H9 (cell line): ENCODE results near the gene ATP7B. TPM values are rescaled to one million over a fixed set of nuclear protein-coding genes. Genes with fewer than 3 reads are reported as not detected.

Source experiments
- DNase-seq: peaks from one replicate; pipeline ENCODE4 v3.0.0-alpha.2; 2017
- H2AFZ ChIP-seq: one replicate; pipeline ENCODE4 v1.6.1; 2013; ENCODE audit warnings: mild to moderate bottlenecking, low read length, control low read depth, moderate library complexity
- H2AK5ac ChIP-seq: 2 replicates; pipeline ENCODE4 v1.6.1; 2013; ENCODE audit warnings: low read length, control low read depth, mixed read lengths; ENCODE audit not compliant: insufficient read length
- H2BK120ac ChIP-seq: one replicate; pipeline ENCODE4 v1.6.1; 2013; ENCODE audit warnings: low read depth, mild to moderate bottlenecking, low read length, control low read depth, inconsistent platforms; ENCODE audit not compliant: poor library complexity, severe bottlenecking
- H2BK12ac ChIP-seq: 2 replicates; pipeline ENCODE4 v1.6.1; 2013; ENCODE audit warnings: low read length, control low read depth, mixed read lengths, low read depth; ENCODE audit not compliant: insufficient read length
- H2BK15ac ChIP-seq: 2 replicates; pipeline ENCODE4 v1.6.1; 2013; ENCODE audit warnings: low read depth, low read length, control low read depth
- H2BK20ac ChIP-seq: one replicate; pipeline ENCODE4 v1.6.1; 2013; ENCODE audit warnings: low read depth, mild to moderate bottlenecking, low read length, control low read depth, inconsistent platforms; ENCODE audit not compliant: poor library complexity, severe bottlenecking
- H2BK5ac ChIP-seq: 2 replicates; pipeline ENCODE4 v1.6.1; 2013; ENCODE audit warnings: low read length, control low read depth, mixed read lengths; ENCODE audit not compliant: insufficient read length
- H3K14ac ChIP-seq: 2 replicates; pipeline ENCODE4 v1.6.1; 2013; ENCODE audit warnings: low read length, control low read depth; ENCODE audit not compliant: insufficient read depth
- H3K18ac ChIP-seq: 2 replicates; pipeline ENCODE4 v1.6.1; 2013; ENCODE audit warnings: low read depth, mild to moderate bottlenecking, mixed read lengths, low read length, control low read depth; ENCODE audit not compliant: insufficient read length
- H3K23ac ChIP-seq: 2 replicates; pipeline ENCODE4 v1.6.1; 2013; ENCODE audit warnings: low read length, control low read depth, mixed read lengths, low read depth; ENCODE audit not compliant: insufficient read length
- H3K23me2 ChIP-seq: 2 replicates; pipeline ENCODE4 v1.6.1; 2013; ENCODE audit warnings: low read depth, mild to moderate bottlenecking, mixed read lengths, low read length, control low read depth; ENCODE audit not compliant: insufficient read length, poor library complexity, severe bottlenecking
- H3K27ac ChIP-seq: 2 replicates; pipeline ENCODE4 v1.5.1; 2013; ENCODE audit warnings: low read length, control low read depth, mixed read lengths, low read depth; ENCODE audit not compliant: insufficient read length
- H3K27me3 ChIP-seq: 2 replicates; pipeline ENCODE4 v1.6.1; 2013; ENCODE audit warnings: low read length, control low read depth, inconsistent platforms; ENCODE audit not compliant: insufficient read depth
- H3K4ac ChIP-seq: 2 replicates; pipeline ENCODE4 v1.6.1; 2013; ENCODE audit warnings: low read depth, mild to moderate bottlenecking, control low read depth, inconsistent platforms, low read length, moderate library complexity
- H3K4me1 ChIP-seq: 2 replicates; pipeline ENCODE4 v1.6.1; 2013; ENCODE audit warnings: low read length, control low read depth, inconsistent platforms; ENCODE audit not compliant: insufficient read depth
- H3K4me2 ChIP-seq: 2 replicates; pipeline ENCODE4 v1.6.1; 2013; ENCODE audit warnings: low read length, control low read depth, mixed read lengths; ENCODE audit not compliant: insufficient read length, insufficient read depth
- H3K56ac ChIP-seq: 2 replicates; pipeline ENCODE4 v1.6.1; 2013; ENCODE audit warnings: low read depth, mild to moderate bottlenecking, mixed read lengths, low read length, control low read depth; ENCODE audit not compliant: insufficient read length
- H3K79me1 ChIP-seq: 2 replicates; pipeline ENCODE4 v1.6.1; 2013; ENCODE audit warnings: low read depth, mild to moderate bottlenecking, moderate library complexity, low read length, control low read depth, inconsistent platforms; ENCODE audit not compliant: insufficient read depth, poor library complexity, severe bottlenecking
- H3K79me2 ChIP-seq: 2 replicates; pipeline ENCODE4 v1.6.1; 2013; ENCODE audit warnings: low read length, control low read depth, inconsistent platforms; ENCODE audit not compliant: insufficient read depth
- H3K9ac ChIP-seq: 2 replicates; pipeline ENCODE4 v1.6.1; 2013; ENCODE audit warnings: low read length, control low read depth, mixed read lengths; ENCODE audit not compliant: insufficient read length; ENCODE audit errors: extremely low read depth
- H3K9me3 ChIP-seq: one replicate; pipeline ENCODE4 v1.6.1; 2013; ENCODE audit warnings: low read depth, low read length, inconsistent platforms; ENCODE audit not compliant: control insufficient read depth
- H3T11ph ChIP-seq: one replicate; pipeline ENCODE4 v1.6.1; 2013; ENCODE audit warnings: mild to moderate bottlenecking, low read length, control low read depth, inconsistent platforms
- H4K20me1 ChIP-seq: one replicate; pipeline ENCODE4 v1.6.1; 2013; ENCODE audit not compliant: control insufficient read depth, insufficient read length, insufficient read depth
- H4K5ac ChIP-seq: 2 replicates; pipeline ENCODE4 v1.6.1; 2013; ENCODE audit warnings: low read depth, mild to moderate bottlenecking, mixed read lengths, low read length, control low read depth; ENCODE audit not compliant: insufficient read length
- H4K8ac ChIP-seq: replicated peaks from 2 replicates; pipeline ENCODE4 v1.6.1; 2013; ENCODE audit warnings: low read length, control low read depth, mixed read lengths, low read depth; ENCODE audit not compliant: insufficient read length
- H4K91ac ChIP-seq: 2 replicates; pipeline ENCODE4 v1.6.1; 2013; ENCODE audit warnings: low read depth, mild to moderate bottlenecking, moderate library complexity, mixed read lengths, low read length, control low read depth; ENCODE audit not compliant: insufficient read length
- H3K27ac Mint-ChIP-seq, 3 experiments: 2 replicates in 2 of 3; 3 replicates in 1 of 3; pipeline ENCODE4 v1.8.0; 2020 to 2021; ENCODE audit warnings: mixed read lengths in 3 of 3, mild to moderate bottlenecking in 1 of 3, moderate library complexity in 1 of 3
- H3K27me3 Mint-ChIP-seq: 2 replicates; pipeline ENCODE4 v1.8.0; 2021; ENCODE audit warnings: low read depth, mild to moderate bottlenecking, moderate library complexity, mixed read lengths
- H3K36me3 Mint-ChIP-seq, 3 experiments: 2 replicates in 2 of 3; 3 replicates in 1 of 3; pipeline ENCODE4 v1.8.0; 2020 to 2021; ENCODE audit warnings: low read depth in 3 of 3, mixed read lengths in 3 of 3; ENCODE audit not compliant: insufficient read depth in 1 of 3
- H3K4me1 Mint-ChIP-seq, 2 experiments: 2 replicates each; pipeline ENCODE4 v1.8.0; 2020; ENCODE audit warnings: mixed read lengths in 2 of 2
- H3K4me3 Mint-ChIP-seq, 2 experiments: 2 replicates in 1 of 2; 3 replicates in 1 of 2; pipeline ENCODE4 v1.8.0; 2020 to 2021; ENCODE audit warnings: mild to moderate bottlenecking in 2 of 2, mixed read lengths in 2 of 2, moderate library complexity in 1 of 2
- H3K9me3 Mint-ChIP-seq, 2 experiments: 2 replicates in 1 of 2; 3 replicates in 1 of 2; pipeline ENCODE4 v1.8.0; 2020; ENCODE audit warnings: mild to moderate bottlenecking in 2 of 2, mixed read lengths in 2 of 2, moderate library complexity in 1 of 2
- WGBS: extraction: QIAGEN DNeasy Blood & Tissue Kit; methylation state at CpG from one replicate; pipeline ENCODE4 v1.1.7; 2013; ENCODE audit warnings: missing lambda C conversion rate, low lambda C conversion rate, mixed read lengths; ENCODE audit not compliant: insufficient read length; ENCODE audit errors: extremely low coverage; 5-methylcytosine and 5-hydroxymethylcytosine counted together
- total RNA-seq: library from RNA; stranded (reverse); gene quantifications from 2 replicates; pipeline ENCODE4 v1.2.1, GENCODE V29; 2021
- TF ChIP-seq, protein P1 (sequence below): fragments of 200-600 bp; sonication (generic); conservative IDR thresholded peaks from 3 replicates; pipeline ENCODE4 v1.8.0; 2021; ENCODE audit warnings: antibody characterized with exemption, mild to moderate bottlenecking

The ATP7B gene
- total RNA-seq, 1 experiment from 2014 or later = 5.8 TPM

DNA sequence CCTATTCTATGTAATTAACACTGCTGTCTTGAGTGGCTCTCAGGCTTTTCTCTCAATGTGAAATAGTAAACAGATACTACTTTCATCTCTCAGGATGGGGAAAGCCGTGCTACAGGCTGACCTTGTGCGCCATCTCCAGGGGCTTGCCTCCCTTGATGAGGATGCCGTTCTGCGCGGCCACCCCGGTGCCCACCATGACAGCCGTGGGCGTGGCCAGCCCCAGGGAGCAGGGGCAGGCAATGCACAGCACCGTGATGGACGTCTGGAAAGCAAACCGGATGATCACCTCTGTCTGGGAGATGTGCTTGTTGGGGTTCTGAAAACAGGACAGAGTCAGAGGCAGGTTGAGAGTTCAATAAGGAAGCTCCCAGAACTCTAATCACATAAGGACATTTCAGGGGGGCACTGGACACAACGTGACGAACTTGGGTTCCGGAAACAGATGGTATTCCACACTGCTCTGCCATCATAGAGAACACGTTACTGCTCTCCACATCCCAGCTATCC, 65.0 kb downstream of the ATP7B start:
- Histone ChIP-seq H2BK12ac (no peak overlapping the region), H3K4me2 (no peak overlapping the region), H3K79me1 (no peaks in the 10 kb centered on the region), H3K18ac (no peak overlapping the region), H3K27ac (no peak overlapping the region), H4K91ac (no peak overlapping the region), H3K23ac (no peak overlapping the region), H3K23me2 (no peaks in the 10 kb centered on the region), H3K4me1 (no peaks in the 10 kb centered on the region), H2BK5ac (no peak overlapping the region), H4K5ac (no peak overlapping the region), H3K4ac (no peak overlapping the region), H2BK15ac (no peak overlapping the region), H3K9me3 (no peaks in the 10 kb centered on the region), H4K8ac (no peak overlapping the region), H2AK5ac (no peak overlapping the region), H2BK20ac (no peak overlapping the region), H3T11ph (no peak overlapping the region), H3K79me2 (no peaks in the 10 kb centered on the region), H3K14ac (no peak overlapping the region), H3K9ac (no peak overlapping the region), H3K27me3 (no peaks in the 10 kb centered on the region), H2BK120ac (no peak overlapping the region), H4K20me1 (no peaks in the 10 kb centered on the region), H3K56ac (no peak overlapping the region), H2AFZ (no peak overlapping the region)
- H3K9me3 Mint-ChIP-seq = no peaks in the 10 kb centered on the region; a peak in 1 of 5 replicates
- no peak for DNase-seq
- H3K27me3 Mint-ChIP-seq = no peaks in the 10 kb centered on the region
- no peak overlapping the region for H3K27ac Mint-ChIP-seq
- no CpG with 5 or more reads among the region's 15 CpGs for WGBS
- H3K4me1 Mint-ChIP-seq = no peaks in the 10 kb centered on the region
- no peak overlapping the region for H3K4me3 Mint-ChIP-seq
- TF ChIP-seq, protein P1, sequence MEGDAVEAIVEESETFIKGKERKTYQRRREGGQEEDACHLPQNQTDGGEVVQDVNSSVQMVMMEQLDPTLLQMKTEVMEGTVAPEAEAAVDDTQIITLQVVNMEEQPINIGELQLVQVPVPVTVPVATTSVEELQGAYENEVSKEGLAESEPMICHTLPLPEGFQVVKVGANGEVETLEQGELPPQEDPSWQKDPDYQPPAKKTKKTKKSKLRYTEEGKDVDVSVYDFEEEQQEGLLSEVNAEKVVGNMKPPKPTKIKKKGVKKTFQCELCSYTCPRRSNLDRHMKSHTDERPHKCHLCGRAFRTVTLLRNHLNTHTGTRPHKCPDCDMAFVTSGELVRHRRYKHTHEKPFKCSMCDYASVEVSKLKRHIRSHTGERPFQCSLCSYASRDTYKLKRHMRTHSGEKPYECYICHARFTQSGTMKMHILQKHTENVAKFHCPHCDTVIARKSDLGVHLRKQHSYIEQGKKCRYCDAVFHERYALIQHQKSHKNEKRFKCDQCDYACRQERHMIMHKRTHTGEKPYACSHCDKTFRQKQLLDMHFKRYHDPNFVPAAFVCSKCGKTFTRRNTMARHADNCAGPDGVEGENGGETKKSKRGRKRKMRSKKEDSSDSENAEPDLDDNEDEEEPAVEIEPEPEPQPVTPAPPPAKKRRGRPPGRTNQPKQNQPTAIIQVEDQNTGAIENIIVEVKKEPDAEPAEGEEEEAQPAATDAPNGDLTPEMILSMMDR = no peak
- peaks cover 0 to 3% (median 0%) of the 10 kb centered on the region in 3 experiments; a peak in 1 of 7 replicates for H3K36me3 Mint-ChIP-seq
